ENCODE measurements around the gene ANKRD37.

The ANKRD37 gene

DNA sequence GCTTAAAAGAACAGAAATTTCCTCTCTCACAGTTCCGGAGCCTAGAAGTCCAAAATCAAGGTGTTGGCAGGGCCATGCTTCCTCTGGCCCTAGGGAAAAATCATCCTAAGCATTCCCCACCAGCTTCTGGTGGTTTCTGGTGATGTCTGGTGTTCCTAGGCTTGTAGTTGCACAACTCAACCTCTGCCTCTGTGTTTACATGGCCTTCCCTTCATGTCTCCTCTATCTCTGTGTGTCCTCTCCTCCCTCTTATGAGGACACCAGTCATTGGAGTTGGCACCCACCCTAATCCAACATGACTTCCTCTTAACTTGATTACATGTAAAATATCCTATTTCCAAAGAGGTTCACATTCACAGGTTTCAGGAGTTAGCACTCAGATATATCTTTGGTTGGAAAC lies 16.3 kb upstream of the ANKRD37 start:
- DNase-seq (ENCODE audit: low read depth), result no peak

DNA sequence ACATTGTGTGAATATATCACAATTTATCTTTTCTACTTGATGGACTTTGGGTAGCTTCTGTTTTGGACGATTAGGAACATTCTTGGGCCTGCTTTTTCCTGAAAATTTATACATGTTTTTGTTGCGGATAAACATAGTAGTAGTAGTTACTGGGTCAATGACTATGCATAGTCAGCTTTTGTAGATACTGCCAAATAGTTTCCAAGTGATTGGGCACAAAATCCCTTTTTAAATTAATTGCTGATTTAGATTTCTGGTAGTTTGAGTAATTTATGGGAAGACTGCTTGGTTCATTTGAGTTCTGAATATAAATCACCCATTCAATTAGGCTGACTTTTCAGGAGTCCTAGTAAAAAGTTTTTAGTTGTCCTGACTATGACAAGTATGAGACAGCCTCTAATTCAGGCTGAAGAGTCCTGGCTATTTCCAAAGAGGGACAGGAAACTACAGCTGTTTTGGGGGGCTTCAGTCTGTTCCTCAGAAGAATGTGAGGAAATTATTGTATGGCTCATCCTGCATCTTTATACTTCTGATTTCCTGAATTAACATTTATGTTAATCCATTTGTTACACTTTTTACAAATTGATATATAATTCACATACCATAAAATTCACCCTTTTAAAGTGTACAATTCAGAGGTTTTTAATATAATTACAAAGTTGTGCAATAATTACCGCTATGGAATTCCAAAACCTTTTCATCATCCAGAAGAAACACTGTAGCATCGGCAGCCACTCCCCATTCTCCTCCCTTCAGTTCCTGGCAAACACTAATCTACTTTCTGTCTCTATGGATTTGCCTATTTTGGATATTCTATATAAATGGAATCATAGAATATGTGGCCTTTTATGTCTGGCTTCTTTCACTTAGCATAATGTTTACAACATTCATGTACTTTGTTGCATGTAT lies 15.1 kb upstream of the ANKRD37 start:
- no peak for DNase-seq (ENCODE audit: low read depth)

DNA sequence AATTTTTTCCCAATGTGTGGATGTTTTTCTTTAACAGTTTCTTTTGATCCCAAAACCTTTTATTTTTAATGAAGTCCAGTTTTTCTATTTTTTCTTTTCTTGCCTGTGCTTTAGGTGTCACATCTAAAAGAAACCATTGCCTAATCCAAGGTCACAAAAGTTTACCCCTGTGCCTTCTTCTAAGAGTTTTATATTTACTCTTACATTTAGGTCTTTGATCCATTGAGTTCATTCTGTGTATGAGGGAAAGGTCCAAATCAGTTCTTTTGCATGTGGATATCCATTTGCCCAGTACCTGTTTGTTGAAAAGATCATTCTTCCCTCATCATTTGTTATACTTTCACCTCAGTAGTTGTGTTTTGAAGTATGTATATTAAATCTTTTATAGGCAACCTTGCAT lies 13.9 kb upstream of the ANKRD37 start:
- no peak for DNase-seq (ENCODE audit: low read depth)

GRCh38 chr4:185383451-185383850 lies 13.2 kb upstream of the ANKRD37 start:
- no peak for DNase-seq (ENCODE audit: low read depth)

DNA sequence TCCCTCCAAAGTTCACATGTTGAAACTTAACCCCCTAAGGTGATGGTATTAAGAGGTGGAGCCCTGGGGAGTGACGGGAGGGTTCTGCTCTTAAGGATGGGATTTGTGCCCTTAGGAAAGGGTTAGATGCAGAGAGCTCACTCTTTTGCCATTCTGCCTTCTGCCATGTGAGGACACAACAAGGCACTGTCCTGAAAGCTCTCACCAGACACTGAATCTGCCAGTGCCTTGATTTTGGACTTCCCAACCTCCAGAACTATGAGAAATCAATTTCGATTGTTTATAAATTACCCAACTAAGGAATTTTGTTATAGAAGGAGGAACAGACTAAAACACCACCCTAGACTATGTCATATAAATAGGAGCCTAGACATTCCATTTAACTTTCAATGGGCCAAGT lies 12.6 kb upstream of the ANKRD37 start:
- no peak for DNase-seq (ENCODE audit: low read depth)

DNA sequence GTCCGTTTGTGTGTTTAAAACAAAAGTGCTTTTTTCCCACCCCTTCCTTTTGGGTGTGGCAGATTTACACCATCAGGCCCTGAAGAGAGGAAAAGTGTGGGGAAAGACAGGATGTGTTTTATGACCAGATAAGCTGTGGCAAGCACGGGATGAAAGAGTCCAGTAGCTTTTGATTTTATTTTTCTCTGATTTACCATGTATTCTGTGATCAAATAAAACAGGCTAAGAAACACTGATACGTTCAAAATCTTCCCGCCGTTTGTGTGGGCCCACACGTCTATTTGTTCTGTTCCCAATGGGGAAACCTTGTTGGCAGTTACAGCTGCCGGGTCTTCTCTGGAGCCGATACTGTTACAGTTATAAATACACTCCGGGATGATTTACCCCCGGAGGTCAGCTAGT lies 11.7 kb upstream of the ANKRD37 start:
- DNase-seq (ENCODE audit: low read depth), result no peak

GRCh38 chr4:185387957-185388356 lies 8.7 kb upstream of the ANKRD37 start:
- no peak for DNase-seq (ENCODE audit: low read depth)

DNA sequence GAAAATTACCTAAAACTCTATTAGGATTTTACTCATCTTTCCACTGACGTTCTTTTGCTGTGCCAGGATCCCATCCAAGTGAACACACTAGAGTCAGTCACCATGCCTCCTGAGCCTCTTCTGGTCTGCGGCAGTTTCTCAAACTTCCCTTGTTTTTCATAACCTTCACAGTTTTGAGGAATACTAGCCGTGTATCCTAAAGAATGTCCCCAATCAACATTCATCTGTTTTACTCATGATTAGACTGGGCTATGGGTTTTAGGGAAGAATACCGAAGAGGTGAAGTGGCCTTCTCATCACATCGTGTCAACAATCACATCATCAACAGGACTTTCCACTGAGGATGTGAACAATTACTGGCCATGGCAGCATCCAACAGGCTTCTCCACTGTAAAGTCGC lies 5.7 kb upstream of the ANKRD37 start:
- no peak for DNase-seq (ENCODE audit: low read depth)

GRCh38 chr4:185392156-185392555 lies 4.5 kb upstream of the ANKRD37 start:
- DNase-seq (ENCODE audit: low read depth), result no peak

GRCh38 chr4:185394568-185395237 lies 1.9 kb upstream of the ANKRD37 start:
- no peak for DNase-seq (ENCODE audit: low read depth)

- no peak for DNase-seq (ENCODE audit: low read depth)
These were observed 1.2 kb upstream of the ANKRD37 start, which contains the start of gene LRP2BP for GRCh38 chr4:185395238-185395955. Gene LRP2BP (minus strand): TSS chr4:185395924. CDS start chr4:185378186, 17,738 bp downstream.

DNA sequence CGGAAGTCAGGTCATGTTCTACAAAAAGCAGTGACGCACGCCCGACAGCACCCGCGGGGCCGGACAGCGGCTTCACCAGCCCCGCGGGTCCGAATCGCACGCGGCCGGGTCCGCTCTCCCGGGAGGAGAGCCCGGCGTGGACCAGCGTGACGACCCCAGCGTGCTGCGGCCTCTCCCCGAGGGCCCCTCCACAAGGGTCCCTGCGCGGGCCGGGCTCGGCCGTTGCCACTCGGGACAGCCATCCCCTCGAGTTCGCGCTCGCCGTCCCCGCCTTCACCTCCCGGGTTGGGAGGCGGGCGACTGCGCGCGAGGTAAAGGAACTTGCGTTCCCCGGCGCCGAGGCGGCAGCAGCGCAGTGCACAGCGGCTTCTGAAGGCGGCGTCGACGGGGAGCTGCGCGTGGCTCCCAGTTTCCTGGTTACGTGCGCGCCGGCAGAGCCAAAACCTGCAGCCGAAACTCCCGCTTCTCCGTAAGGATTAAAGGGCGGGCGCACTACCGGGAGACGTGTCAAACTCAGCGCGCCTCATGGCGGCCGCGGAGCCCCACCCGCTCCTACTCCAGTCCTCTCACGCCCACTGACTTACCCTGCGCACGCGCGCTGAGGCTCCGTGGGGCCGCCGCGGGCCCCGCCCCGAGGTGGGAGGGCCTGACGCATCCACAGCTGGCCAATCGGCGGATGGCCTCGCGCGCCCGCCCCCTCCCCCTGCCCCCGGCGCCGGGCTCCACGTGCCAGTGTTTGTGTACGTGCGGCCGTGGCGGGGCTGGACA lies 501 bp upstream of the ANKRD37 start:
- peak; percentile 92 for DNase-seq (ENCODE audit: low read depth)

- no peak for DNase-seq (ENCODE audit: low read depth)
These were observed 2.0 kb downstream of the ANKRD37 start for GRCh38 chr4:185398618-185399017.

DNA sequence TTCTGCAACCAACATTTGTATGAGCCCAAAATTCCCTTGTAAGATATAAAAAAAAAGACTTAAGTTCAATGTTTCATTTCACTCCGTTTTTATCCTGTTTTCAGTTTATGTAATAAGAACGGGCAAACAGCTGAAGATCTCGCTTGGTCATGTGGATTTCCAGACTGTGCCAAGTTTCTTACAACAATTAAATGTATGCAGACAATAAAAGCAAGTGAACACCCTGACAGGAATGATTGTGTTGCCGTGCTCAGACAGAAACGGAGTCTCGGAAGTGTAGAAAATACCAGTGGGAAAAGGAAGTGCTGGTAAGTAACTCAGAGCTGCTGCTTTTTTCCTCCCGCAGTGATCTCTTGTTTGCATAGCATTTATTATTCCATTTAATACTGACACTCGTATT lies 2.8 kb downstream of the ANKRD37 start:
- no peak for DNase-seq (ENCODE audit: low read depth)

DNA sequence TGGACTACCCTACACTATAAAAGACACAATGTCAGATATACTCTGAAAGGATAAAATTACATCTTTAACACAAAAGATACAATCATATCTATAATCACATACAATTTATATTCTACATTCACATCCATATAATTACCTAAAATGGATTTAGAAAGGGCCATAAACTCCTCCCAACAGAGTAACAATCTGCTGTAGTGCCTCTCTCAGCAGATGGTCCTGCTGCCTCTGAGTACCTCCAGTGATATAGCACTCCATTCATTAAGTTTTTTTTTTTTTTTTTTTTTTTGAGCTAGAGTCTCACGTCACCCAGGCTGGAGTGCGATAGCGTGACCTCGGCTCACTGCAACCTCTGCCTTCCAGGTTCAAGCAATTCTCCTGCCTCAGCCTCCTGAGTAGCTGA lies 7.4 kb downstream of the ANKRD37 start:
- no peak for DNase-seq (ENCODE audit: low read depth)

DNA sequence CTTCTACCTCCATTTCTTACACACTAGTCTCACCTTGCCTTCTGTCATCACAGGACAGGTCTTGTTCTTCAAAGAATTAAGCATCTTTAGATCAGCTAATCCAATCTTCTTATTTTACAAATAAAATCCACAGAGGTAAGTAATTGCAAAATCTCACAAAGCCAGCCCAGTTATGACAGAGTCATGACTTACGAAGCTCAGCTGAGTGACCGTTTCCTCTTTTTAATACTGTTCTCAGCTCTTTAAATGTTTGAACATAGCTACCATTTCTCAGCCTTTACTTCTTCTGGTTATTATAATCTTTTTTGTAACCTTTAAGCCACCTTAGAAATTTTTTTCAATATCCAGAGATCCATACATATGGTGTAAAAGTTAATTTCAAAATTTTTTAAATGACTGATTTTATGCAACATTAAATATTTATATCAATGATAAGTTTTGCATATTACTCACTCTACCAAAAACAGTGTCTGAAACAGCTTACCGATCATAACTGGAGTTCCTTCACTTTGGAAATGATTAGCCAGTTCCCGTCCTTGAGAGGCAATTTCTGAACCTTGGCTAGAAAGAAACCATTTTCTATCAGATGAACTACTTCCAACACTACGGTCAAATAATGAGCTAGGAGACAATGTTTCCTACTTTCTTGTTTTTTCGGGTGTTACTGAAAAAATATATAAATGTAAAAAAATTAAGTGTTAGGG lies 8.8 kb downstream of the ANKRD37 start:
- no peak for DNase-seq (ENCODE audit: low read depth)

DNA sequence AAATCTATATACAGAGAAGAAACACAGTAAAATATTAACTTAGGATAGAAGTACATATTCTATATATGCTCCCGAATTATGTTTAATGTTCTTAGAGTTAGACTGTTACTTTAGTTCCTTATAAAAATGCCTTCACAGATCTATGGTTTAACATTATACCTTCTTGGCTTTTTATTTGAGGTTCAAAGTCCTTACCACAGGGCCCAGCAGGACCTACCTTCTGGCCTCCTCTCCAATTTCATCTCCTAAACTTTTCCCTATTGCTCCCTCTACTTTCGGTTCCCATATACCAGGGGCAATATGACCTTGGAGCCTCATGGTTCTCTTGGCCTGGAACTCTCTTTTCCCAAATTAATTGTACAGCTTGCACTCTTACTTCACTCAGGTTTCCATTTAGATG lies 11.8 kb downstream of the ANKRD37 start:
- DNase-seq (ENCODE audit: low read depth), result no peak

GRCh38 chr4:185411849-185412248 lies 15.2 kb downstream of the ANKRD37 start:
- no peak for DNase-seq (ENCODE audit: low read depth)

- DNase-seq (ENCODE audit: low read depth), result no peak
These were observed 15.8 kb downstream of the ANKRD37 start for GRCh38 chr4:185412412-185412811.

- no peak for DNase-seq (ENCODE audit: low read depth)
These were observed 20.3 kb downstream of the ANKRD37 start for GRCh38 chr4:185416955-185417354.

- no peak for DNase-seq (ENCODE audit: low read depth)
These were observed 24.9 kb downstream of the ANKRD37 start for GRCh38 chr4:185421366-185422124.

All from activated gamma-delta T cell treated with anti-CD3 and anti-CD28 coated beads, Interleukin-2, amount 50 U/mL, for 16 hours (primary cell).